ENCODE measurements around the gene DHX35.

- TF ChIP-seq CTCF (IDR thresholded peaks at IDR 0.05) (peak in 1 of 5 experiments; percentile 84), EP300 (IDR thresholded peaks at IDR 0.05) (peak; percentile 30 to 45), POLR2A (IDR thresholded peaks at IDR 0.05) (peak in 1 of 2 donors; percentile 51)
These were observed 35.8 kb upstream of the DHX35 start, which contains the start of gene FAM83D for GRCh38 chr20:38926142-38926933.

Measured in tibial nerve (tissue), 4 donors.